HFF-Myc (cell line): ENCODE measurements around the gene HOXB6.

Experiments
- DNase-seq: peaks from one replicate; pipeline ENCODE4 v3.0.0-alpha.2; 2011; ENCODE audit warnings: low read depth; ENCODE audit errors: extremely low read depth
- H3K4me3 ChIP-seq: replicated peaks from 2 replicates; pipeline ENCODE4 v1.5.1; 2011; ENCODE audit warnings: low read depth, mild to moderate bottlenecking, control low read depth, low read length
- CTCF ChIP-seq: IDR thresholded peaks from 2 replicates; pipeline ENCODE4 v1.5.1; 2012; ENCODE audit warnings: mild to moderate bottlenecking, low read depth, low read length, control low read depth; ENCODE audit errors: missing control alignments

The HOXB6 gene

GRCh38 chr17:48605991-48606891 lies 1.5 kb upstream of the HOXB6 start:
- no peak overlapping the region for H3K4me3 ChIP-seq
- DNase-seq = no peak
- no peak for TF ChIP-seq CTCF

GRCh38 chr17:48605409-48605919 lies 678 bp upstream of the HOXB6 start:
- no peak for DNase-seq
- no peak overlapping the region for H3K4me3 ChIP-seq
- no peak for TF ChIP-seq CTCF

- DNase-seq = no peak
- no peak overlapping the region for H3K4me3 ChIP-seq
- no peak for TF ChIP-seq CTCF
Observed at GRCh38 chr17:48603959-48604769, 622 bp downstream of the HOXB6 start.

- DNase-seq = no peak
- no peak overlapping the region for H3K4me3 ChIP-seq
- no peak for TF ChIP-seq CTCF
Observed at GRCh38 chr17:48601539-48602425, 3.0 kb downstream of the HOXB6 start.

- no peak for TF ChIP-seq CTCF
- DNase-seq = no peak
- H3K4me3 ChIP-seq = no peak overlapping the region
Observed at GRCh38 chr17:48601207-48601538, 3.6 kb downstream of the HOXB6 start.
